ENCODE results near the gene RAB6A.
"Not testable (repeated sequence)": the region's sequence is repeated elsewhere in the genome, so short reads cannot be mapped to it uniquely, and the experiment has no call there.

The RAB6A gene

DNA sequence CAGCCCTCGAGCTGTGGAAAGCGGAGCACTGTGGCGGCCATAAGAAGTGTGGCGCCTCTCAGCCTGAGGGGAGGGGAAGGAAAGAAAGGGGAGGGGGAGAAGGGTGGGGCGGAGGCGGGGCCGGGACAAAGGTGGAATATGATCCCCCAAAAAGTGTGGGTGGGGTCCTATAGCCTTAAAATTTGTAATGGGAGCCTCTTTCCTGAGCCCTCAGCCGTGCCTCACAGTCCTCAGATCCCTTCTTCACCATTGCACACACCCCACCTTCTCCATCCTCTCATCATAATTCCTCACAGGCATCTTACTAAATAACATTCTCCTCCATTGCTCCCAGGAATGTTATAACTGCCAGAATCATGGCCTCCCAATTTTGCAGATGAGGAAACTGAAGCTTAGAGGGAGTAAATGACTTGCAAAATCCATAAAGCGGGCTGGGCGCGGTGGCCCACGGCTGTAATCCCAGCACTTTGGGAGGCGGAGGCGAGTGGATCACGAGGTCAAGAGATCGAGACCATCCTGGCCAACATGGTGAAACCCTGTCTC, 600 bp upstream of the RAB6A start:
- no peak for DNase-seq

DNA sequence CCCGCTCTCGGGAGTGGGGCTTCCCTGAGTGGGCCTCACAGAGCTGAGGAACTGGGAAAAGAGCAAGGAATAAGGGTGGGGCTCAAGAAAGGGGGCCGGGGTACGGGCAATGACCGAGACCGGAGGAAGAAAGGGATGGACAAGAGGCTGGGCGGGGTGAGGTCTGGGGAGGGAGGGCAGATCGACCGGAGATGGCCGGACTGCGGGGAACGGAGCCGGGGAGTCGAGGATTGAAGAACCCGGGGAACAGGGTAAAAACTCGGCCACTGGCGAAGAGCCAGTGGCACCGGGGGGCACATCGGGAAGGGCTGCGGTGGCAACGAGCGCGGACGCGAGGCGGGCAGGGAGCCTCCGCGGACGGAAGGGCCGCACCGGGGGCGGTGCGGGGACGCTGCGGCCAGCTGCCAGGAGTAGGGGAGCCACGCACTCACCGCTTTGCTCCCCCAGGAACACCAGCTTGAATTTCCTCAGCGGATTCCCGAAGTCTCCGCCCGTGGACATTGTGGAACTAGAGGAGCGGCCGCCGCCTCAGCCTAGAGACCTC, 667 bp downstream of the RAB6A start:
- DNase-seq: no peak

DNA sequence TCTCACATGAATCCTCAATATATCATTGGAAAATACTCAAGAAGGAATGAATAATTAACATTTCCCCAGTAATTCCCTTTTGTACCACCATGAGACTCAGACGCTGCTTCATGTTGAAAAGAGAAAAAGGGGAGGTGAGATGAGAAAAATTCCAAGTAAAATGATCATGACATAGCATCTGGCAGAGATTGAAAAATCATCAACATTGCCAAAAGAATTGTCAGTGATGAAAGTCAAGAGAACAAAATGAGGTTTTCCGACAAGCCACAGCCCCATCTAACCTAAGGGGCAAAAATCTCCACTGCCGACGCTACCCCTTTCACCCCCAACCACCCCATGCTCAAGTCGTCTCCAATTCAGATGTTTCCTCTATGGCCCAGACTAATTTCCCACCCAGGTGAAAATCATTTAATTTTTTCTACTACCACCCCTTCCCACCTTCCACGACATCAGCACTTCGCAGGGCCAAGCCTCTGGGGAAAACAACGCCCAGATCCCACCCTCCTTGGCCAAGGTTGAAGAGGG, 1.2 kb downstream of the RAB6A start:
- no peak for DNase-seq

DNA sequence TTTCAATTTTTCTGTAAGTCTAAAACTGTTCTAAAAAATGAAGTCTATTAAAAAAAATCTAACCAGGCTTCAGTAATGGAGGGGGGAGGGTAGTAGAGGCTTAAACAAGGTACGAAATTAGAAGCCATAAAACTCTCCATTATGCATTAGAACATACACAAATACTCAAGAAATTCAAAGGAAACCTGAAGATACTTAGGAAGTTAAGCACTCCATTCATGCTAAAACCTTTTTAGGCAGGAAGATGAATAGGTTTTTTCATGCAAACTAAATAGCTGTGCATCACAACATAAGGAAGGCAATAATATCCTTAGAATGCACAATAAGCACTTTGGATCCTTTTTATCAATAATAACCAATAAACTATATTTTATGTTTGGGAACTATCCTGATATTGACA, 2.4 kb downstream of the RAB6A start:
- no peak for DNase-seq

DNA sequence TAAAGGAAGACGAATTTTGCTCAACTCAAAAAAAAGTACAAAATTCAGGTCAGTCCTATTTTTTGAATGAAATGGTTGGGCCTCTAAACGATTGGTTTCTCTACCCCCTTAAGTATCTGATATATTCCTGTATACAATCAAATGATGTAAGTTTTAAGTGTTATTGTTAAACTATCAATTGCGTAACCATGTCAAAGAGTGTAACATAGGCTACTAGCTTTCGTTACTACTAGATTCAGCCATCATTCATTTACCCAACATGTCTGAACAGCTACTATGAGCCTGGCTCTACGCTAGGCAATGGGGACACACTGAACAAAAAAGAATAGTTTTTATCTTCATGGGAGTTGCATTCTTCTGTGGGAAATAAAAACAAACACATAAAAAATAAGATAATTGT, 3.3 kb downstream of the RAB6A start:
- DNase-seq: no peak

DNA sequence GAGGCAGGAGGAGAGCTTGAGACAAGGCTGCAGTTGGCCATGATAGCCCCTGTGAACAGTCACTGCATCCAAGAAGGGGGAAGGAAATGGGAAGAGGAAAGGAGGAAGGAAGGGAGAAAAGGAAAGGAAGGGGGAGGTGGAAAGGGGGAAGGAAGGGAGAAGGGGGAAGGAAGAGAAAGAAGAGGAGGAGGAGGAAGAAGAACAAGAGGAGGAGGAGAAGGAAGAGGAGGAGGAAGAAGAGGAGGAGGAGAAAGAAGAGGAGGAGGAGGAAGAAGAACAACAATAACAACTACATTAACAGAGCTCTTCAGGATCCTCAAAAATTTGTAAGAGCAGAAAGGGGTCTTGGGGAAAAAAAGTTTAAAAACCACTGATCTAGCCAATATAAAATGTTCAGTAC, 5.2 kb downstream of the RAB6A start:
- no peak for DNase-seq

DNA sequence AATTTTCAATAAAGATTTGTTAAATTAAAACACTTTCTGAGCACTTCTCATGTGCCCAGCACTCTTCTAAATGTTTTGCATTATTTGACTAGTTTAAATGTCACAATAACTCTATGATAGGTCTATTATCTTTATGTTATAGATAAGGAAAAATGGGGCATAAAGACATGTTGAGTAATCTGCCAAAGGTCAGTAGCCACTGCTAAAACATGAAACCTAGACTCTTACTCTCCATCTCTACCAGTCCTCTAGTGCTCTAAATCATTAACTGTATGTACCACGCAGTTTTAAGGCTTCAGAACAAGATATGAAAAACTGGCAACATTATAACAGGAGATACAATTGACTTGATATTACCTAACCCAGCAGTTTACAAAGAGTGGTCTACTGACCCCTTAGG, 6.9 kb downstream of the RAB6A start:
- DNase-seq: no peak

DNA sequence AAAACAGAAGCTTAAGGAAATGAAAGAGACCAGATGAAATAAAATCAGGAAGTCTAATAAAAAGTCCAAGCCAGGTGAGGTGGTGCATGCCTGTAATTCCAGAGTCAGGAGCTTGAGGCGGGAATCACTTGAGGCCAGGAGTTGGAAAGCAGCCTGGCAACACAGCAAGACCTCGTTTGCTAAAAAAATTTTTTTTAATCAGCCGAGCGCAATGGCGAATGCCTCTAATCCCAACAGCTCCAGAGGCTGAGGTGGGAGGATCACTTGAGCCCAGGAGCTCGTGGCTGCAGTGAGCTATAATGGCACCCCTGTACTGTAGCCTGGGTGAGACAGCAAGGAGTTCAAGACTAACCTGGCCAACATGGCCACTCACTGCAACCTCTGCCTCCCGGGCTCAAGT, 8.0 kb downstream of the RAB6A start:
- DNase-seq: no peak

DNA sequence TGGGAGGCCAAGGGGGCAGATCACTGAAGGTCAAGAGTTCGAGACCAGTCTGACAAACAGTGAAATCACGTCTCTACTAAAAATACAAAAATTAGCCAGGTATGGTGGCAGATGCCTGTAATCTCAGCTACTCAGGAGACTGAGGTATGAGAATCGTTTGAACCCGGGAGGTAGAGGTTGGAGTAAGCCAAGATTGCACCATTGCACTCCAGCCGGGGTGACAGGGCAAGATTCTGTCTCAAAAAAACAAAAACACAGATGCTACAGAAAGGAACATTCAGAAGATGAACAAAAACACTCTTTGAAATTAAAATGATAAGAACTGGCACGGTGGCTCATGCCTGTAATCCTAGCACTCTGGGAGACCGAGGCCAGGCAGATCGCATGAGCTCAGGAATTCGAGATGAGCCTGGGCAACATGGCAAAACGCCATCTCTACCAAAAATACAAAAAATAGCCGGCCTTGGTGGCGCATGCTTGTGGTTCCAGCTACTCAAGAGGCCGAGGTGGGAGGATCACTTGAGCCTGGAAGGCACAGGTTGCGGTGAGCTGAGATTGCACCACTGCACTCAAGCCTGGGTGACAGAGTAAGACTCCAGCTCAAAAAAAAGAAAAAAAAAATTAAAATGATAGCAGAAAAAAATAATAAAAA, 8.5 kb downstream of the RAB6A start:
- no peak for DNase-seq

DNA sequence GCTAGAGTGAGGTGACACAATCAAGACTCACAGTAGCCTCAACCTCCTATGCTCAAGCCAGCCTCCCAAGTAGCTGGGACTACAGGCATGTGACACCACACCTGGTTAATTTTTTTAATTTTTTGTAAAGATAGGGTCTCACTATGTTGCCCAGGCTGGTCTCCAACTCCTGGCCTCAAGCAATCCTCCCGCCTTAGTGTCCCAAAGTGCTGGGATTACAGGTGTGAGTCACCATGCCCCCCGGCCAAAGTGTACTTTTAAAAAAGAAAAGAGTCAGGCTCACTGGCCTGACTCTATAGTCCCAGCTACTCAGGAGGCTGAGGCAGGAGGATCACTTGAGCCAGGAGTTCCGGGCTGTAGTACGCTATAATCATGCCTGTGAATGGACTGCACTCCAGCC, 10.0 kb downstream of the RAB6A start:
- not testable (repeated sequence) for DNase-seq

DNA sequence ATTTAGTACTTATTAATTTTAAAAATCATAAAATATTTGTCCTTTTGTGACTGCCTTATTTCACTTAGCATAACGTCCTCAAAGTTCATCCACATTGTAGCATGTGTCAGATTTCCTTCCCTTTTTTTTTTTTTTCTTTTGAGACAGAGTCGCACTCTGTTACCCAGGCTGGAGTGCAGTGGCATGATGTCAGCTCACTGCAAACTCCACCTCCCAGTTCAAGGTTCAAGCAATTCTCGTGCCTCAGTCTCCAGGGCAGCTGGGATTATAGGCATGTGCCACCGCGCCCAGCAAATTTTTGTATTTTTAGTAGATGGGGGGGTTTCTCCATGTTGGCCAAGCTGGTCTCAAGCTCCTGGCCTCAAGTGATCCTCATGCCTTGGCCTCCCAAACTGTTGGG, 10.6 kb downstream of the RAB6A start:
- DNase-seq: no peak

DNA sequence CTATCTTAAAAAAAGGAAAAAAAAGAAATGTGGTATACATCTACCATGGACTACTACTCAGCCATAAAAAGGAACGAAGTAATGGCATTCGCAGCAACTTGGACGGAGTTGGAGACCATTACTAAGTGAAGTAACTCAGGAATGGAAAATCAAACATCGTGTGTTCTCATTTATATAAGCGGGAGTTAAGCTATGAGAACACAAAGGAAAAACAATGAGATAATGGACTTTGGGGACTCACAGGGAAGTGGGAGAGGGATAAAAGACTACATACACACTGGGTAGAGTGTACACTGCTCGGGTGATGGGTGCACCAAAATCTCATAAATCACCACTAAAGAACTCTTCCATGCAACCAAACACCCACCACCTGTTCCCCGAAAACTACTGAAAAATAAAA, 11.8 kb downstream of the RAB6A start:
- DNase-seq: no peak

DNA sequence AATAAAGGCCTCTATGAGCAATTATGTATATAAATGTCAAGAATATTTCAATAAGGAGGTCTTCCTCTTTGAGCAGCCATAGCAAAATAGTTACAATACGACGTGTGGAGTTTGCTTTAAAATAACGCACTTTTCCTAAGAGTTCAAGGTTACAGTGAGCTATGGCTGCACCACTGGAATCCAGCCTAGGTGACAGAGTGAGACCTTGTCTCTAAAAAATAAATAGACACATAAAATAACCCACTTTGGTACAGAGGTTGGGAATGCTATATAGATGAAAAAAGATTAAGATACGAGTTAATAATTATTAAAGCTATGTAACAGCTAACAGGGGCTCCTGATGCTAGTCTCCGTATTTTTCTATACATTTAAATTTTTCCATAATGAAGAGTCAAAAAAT, 12.6 kb downstream of the RAB6A start:
- no peak for DNase-seq

DNA sequence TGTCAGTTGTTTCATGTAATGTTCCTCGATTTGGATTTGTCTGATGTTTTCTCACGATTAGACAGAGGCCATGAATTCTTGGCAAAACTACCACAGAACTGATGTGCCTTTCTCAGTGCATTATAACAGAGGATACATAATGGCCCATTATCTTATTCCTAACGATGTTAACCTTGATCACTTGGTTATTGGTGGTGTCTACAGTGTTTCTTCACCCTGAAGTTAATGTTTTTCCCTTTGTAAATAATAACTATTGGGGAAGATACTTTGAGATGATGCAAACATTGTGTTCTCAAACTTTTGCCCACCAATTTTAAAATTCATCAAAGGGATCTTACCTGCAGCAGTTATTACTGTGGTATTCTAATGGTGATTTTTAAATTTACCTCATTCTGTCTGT, 13.1 kb downstream of the RAB6A start:
- no peak for DNase-seq

DNA sequence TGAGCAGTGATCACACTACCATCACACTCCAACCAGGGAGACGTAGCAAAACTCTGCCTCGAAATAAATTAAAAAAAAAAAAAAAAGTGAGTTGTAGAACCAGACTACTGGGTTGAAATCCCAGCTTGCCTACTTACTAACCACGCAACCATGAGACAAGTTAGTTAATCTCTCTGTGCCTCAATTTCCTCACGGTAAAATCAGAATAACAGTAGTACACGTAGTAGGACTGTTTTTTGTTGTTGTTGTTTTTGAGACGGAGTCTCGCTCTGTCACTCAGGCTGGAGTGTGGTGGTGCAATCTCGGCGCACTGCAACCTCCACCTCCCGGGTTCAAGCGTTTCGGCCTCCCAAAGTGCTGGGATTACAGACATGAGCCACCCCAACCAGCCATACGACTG, 14.2 kb downstream of the RAB6A start:
- no peak for DNase-seq

DNA sequence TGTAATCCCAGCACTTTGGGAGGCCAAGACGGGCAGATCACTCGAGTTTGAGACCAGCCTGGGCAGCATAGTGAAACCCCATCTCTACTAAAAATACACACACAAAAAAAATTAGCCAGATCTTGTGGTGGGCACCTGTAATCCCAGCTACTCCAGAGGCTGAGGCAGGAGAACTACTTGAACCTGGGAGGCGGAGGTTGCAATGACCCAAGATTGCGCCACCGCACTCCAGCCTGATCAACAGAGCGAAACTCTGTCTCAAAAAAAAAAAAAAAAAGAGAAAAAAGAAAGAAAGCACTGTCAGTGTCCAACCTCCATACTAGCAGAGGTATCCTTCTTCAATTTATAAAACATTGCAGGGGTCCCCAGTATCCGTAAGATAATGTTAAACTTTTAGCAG, 17.8 kb downstream of the RAB6A start:
- no peak for DNase-seq

DNA sequence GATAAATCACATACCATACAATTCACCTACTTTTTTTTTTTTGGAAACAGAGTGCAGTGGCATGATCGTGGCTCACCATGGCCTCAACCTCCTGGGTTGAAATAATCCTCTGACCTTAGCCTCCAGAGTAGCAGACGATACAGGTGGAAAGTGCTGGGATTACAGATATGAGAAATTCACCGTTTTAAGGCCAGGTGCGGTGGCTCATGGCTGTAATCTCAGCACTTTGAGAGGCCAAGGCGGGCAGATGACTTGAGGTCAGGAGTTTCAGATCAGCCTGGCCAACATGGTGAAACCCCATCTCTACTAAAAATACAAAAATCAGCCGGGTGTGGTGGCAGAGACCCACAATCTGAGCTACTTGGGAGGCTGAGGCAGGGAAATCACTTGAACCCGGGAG, 24.9 kb downstream of the RAB6A start:
- DNase-seq: not testable (repeated sequence)

DNA sequence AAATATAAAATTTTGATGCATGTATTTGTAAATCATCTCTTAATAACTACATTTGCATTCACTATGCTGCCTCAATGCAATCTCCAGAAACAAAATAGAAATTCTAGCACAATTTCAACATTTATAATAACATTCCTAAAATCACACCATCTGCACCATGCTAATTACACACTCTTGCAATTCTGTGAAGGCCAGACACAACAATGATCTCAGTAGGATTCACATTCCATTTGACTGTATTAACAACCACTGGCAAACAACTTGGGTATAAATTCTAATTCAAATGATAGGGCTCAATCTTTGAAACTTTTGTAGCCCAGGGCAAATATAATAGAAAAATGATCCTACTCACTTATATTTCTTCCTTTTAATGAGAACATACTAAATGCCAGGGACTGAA, 25.9 kb downstream of the RAB6A start:
- no peak for DNase-seq

DNA sequence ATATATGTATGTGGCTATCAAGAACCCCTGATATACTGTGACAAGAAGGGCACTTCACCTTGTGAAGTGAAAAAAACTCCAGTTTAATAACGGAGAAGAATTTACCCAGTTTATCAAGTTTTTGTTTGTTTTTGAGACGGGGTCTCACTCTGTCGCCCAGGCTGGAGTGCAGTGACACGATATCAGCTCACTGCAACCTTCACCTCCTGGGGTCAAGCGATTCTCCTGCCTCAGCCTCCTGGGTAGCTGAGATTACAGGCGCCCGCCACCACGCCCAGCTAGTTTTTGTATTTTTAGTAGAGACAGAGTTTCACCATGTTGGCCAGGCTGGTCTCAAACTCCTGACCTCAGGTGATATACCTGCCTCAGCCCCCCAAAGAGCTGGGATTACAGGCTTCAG, 26.9 kb downstream of the RAB6A start:
- DNase-seq: not testable (repeated sequence)

DNA sequence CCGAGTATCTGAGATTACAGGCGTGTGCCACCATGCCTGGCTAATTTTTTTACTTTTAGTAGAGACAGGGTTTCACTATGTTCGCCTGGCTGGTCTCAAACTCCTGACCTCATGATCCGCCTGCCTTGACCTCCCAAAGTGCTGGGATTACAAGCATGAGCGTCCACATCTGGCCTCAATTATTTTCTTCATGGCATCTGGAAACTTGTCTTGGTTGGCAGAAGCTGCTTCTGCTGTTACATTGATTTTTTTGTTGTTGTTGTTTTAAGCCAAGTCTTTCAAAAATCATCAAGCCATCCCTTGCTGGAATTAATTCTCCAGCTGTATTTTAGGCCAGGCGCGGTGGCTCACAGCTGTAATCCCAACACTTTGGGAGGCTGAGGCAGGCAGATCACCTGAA, 27.9 kb downstream of the RAB6A start:
- DNase-seq: not testable (repeated sequence)

DNA sequence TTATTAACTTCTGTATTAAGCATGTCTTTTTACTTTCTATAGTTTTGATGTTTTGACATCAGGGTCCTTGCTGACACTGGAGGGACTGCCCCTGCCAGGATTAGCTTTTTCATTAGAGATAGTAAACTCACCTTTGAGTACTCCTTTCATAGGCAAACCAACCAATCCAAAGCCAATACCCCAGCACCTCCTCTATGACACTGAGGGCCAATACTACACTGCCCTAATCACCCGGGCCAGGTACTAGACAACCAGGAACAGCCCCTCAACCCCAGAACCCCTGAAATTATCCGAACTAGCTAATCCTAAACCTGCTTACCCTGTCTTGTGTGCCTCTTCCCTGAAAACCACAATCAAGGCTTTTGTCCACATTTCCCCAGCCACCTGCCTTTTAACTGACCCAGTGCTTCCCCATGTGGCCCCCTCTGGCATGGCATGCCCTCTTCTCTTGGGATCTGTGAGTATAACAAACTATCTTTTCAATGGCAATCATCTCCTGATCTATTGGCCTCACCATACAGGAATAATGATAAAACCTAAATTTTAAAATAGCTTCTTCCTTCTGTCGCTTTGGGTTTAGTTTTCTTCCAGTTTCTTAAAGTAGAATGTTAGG, 31.2 kb downstream of the RAB6A start:
- DNase-seq: no peak

DNA sequence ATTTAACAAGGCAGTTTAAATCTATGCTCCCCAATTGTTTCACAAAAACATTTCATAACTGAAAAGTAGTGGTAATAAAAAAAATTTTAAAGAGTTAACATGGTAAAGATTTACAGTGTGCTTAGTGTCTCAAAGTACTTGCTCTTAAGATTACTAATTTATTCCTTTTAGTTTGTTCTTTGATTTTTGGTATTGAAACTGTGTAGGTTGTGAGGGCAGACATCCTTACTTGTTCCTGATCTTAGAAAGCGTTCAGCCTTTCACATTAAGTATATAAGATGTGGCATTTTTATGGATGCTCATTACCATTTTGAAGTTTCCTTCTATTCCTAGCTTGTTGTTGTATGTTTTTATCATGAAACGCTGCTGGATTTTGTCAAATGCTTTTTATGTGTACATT, 32.9 kb downstream of the RAB6A start:
- DNase-seq: no peak

DNA sequence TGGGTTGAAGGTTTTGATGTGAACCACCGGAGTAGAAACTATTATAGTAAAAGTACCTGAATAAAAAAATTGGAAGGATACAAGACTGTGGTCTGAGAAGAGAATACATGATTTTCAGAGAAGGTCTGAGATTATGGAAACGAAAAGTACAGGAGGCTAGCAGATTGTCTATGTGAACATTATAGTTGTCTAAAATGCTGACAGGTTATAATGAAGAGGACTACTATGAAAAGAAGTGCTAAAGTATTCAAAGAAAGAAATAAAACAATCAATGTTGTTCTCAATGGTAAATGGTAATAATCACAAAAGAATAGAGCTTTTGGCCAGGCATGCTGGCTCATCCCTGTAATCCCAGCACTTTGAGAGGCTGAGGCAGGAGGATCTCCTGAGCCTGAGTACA, 34.0 kb downstream of the RAB6A start:
- no peak for DNase-seq

DNA sequence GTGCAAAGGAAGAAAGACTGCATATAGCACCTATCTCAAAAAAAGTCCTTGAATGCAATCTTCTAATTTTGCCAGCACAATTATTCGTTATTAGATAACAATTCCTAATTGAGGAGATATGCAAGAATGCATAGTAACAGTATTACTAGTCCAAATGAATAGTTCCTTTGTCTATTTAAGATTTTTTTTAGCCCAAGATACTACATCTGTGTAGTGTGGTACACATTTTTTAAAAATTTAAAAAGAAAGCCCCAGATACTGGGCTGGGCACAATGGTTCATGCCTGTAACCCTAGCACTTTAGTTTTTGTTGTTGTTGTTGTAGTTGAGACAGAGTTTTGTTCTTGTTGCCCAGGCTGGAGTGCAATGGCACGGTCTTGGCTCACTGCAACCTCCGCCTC, 43.7 kb downstream of the RAB6A start:
- DNase-seq: no peak

Data from CD4-positive, alpha-beta T cell treated with Interleukin-1 beta for 1 hour (primary cell).